EL (cell line): ENCODE measurements around the gene LILRB2.
A peak's percentile ranks its signal among the peaks of the same experiment; 100 is the strongest.
"Not testable (repeated sequence)": the region's sequence is repeated elsewhere in the genome, so short reads cannot be mapped to it uniquely, and the experiment has no call there.

Experiments used
- DNase-seq: peaks from one replicate; pipeline ENCODE4 v3.0.0-alpha.2; 2016

The LILRB2 gene

GRCh38 chr19:54302257-54302656, 21.3 kb upstream of the LILRB2 start:
- DNase-seq: no peak

DNA sequence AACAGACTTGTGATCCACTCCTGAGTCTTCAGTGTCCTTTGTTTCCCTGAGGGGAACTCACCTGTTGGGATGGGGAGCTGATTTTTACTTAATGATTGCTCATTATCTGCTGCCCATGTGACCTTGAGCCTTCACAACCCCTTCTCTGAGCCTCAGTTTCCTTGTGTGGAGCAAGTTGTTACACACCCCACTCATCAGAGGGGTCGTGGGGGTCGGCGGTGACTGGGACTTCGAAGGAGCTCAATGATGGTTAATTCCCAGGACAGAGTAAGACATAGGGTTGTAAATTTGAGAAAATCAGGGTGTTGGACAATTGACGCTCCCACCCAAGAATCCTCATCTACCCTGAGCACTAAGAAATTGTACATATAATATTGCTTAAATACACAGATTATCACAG, 18.6 kb upstream of the LILRB2 start:
- no peak for DNase-seq

- DNase-seq: no peak
Measured at GRCh38 chr19:54299126-54299498, 18.2 kb upstream of the LILRB2 start.

DNA sequence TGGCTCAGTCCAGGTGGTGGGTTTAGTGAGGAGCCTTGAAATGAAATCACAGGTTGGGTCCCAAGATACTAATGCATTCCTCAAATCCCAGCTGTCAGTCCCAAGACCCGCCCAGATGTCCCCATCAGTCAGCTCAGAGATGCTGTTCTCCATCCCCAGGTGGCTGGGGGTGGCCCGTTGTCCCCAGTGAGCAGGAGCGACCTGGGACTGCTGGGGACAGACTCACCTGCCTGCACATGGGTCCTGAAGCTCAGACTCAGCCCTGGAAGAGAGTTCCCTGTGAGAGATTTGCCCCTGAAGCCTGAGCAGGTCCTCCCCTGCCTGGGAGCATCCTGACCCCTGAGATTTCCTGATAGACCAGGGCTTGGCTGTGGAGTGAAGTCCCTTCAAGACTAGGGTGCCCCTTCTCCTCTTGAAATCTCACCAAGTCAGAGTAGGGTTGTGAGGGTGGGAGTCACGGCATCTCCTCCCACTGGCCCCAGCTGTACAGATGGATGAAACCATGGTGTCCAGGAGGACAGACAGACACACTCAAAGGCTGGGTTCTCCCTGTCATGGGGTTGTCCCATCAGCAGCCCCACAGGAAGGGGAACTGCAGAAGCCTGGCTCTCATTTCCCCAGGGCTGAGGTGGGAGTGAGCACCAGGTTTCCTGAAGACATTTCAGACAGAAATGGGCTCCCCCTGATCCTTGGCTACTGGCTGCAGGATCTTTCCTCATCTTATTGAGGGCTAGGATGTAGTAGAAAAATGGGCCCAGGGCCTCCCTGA, 17.6 kb upstream of the LILRB2 start:
- DNase-seq: no peak

- no peak for DNase-seq
Measured at GRCh38 chr19:54297759-54298305, 16.9 kb upstream of the LILRB2 start.

GRCh38 chr19:54294539-54294938, 13.6 kb upstream of the LILRB2 start:
- DNase-seq: no peak

DNA sequence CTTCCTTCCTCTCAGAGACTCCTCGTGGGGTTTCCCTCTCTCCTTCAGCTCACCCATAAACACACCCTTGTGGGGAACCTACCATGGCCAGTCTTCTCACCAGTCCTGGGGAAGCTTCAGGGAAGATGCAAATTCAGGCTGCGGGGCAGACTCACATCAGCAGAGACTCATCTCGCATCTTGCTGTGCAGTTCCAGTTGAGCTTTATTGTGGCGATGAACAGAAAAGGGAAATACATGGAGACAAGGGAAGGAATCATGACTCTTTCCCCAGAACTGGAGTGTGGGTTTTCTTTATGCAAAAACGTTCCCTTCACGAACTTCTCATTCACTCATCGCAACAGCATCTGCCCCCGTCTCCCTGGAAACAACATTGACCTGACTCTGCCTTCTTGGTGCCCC, 8.2 kb upstream of the LILRB2 start:
- not testable (repeated sequence) for DNase-seq

DNA sequence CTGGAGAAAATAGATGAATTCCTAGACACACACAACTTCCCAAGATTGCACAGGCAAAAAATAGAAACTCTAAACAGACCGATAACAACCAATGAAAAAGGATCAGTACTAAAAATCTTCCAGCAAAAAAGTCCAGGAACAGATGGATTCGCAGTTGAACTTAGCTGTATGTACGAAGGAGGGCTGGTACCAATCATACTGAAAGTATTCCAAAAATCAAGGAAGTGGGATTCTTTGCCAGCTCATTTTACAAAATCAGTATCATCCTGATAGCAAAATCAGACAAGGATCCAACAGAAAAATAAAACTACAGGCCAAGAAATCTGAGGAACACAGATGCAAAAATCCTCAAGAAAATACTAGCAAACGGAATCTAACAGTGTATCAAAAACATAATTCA, 6.5 kb upstream of the LILRB2 start:
- peak; percentile 77 for DNase-seq

- DNase-seq: not testable (repeated sequence)
Measured at GRCh38 chr19:54286283-54286682, 5.4 kb upstream of the LILRB2 start.

GRCh38 chr19:54285427-54286056, 4.6 kb upstream of the LILRB2 start:
- not testable (repeated sequence) for DNase-seq

DNA sequence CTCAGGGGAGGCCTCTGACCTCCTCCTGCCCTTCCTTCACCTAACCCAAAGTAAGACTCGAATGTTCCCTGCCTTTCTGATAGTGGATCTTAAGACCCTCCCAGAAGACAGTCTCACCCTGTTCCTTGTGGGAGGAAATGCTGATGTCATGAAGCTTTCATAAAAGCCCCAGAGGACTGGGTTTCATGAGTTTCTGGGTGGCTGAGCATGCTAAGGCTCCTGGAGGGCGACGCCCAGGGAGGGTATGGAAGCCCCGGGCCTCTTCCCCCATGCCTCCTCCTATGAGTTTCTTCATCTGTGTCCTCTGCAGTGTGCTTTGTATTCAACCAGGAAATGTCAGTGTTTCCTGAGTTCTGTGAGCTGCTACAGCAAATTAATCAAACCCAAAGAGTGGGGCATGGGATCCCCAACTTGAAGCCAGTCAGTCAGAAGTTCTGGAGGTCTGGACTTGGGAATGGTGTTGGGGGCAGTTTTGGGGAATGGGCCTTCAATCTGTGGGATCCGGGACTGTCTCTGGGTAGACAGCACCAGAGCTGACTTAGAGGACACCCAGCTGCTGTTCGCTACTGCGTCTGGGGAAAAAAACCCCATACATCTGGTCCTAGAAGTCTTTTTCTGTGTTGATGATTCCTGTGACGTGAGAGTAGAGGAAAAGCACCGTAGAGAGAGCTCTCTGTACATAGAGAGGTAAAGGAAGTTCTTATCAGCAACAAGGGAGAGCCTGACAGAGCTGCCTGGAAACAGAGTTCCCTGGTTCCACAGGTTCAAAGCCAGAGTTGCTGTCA, 2.0 kb upstream of the LILRB2 start:
- DNase-seq: no peak

DNA sequence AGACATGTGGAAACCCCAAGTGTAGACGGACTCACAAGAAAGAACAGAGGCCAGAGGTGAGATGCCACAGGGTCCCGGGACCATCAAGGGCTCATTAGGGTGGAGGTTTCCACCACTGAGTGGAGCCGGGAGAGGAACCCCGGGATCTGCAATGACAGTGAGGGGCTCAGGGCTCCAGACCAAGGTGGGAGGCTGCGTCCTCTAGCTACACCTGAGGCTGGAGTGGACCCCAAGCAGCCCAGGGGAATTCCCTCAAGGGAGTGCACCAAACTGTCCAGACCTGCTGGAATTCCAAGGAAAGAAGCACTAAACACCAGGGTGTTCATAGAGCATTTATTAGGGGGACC, 792 bp upstream of the LILRB2 start:
- not testable (repeated sequence) for DNase-seq

- not testable (repeated sequence) for DNase-seq
Measured at GRCh38 chr19:54280441-54280840, 469 bp downstream of the LILRB2 start.

DNA sequence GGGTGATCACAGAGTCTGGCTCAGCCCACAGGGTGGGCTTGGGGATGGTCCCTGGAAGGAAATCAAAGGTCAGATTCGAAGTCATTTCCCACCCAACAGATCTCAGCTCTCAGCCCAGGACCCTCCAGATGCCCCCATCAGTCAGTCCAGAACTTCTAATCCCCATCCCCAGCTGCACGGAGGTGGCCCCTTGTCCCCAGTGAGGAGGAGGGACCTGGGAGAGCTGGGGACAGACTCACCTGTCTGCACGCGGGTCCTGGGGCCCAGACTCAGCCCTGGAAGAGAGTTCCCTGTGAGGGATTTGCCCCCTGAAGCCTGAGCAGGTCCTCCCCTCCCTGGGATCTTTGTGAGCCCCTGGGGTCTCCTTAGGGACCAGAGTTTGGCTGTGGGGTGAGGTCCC, 885 bp downstream of the LILRB2 start:
- DNase-seq: not testable (repeated sequence)

- DNase-seq: no peak
Measured at GRCh38 chr19:54279406-54279962, 1.4 kb downstream of the LILRB2 start.

DNA sequence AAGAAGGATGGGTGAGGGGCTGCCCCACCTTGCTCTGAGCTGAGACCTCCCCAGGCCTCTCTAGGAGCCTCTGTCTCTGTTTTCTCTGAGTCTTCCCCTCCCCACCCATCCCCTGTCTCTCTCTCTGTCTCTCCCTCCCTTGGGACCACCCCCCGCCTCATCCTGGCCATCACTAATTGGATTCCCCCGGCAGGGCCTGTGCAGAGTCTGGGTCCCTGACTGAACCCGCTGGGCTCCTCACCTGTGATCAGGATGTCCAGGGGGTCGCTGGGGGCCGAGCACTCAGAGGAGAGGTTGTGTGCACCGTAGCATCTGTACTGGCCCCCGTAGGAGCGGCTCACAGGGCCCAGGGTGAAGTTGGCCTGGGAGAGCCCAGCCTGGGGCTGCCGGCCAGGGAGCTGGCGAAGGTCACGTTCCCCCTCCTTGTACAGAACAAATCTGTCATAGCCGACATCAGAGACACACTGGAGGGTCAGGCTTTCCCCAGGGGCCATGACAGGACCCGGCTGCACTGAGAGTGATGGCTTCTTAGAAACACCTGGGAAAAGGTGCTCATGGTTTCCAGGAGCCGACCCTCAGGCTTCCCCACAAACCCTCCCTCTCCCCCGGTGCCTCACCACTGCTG, 2.2 kb downstream of the LILRB2 start:
- DNase-seq: not testable (repeated sequence)

- not testable (repeated sequence) for DNase-seq
Measured at GRCh38 chr19:54278056-54278455, 2.9 kb downstream of the LILRB2 start.

DNA sequence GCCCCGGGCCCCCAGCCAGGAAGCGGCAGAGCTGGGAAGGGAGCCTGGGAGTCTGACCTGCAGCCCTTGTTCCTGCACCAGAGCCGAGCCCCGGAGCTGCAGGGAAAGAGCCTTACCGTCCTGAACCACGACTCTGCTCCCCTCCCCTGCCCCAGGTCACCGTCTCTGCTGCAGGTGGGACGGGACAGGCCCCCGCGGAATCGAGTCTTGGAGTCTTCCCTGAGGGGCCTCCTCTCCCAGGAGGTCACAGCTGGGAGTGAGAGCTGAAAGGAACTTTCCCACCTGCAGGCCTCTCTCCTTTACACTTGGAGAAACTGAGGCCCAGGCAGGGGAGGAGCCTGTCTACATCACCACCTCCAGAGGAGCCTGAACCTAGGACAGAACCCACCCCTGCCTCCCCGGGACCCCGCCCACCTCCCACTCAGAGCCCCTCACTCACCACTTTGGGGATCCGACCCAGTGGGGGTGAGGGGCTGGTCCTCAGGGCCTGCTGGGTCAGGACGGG, 3.7 kb downstream of the LILRB2 start:
- not testable (repeated sequence) for DNase-seq

DNA sequence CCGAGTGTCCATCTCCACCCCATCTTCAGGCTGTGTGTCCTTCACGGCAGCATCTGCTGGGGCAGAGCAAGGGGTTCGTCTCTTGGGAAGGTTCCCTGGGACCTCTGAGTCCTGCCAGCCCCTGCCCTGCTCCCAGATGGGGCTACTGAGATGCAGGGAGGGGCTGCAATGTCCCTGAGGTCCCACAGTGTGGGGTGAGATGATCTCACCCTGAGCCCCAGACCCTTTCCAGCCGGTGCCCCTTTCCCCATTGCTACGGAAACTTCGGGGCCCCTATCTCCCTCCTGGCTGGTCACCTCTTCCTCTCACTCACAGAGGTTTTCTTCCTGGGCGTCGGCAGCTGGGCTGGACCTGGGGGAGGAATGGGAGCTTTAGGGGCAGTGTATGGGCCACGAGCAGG, 5.0 kb downstream of the LILRB2 start:
- DNase-seq: no peak

DNA sequence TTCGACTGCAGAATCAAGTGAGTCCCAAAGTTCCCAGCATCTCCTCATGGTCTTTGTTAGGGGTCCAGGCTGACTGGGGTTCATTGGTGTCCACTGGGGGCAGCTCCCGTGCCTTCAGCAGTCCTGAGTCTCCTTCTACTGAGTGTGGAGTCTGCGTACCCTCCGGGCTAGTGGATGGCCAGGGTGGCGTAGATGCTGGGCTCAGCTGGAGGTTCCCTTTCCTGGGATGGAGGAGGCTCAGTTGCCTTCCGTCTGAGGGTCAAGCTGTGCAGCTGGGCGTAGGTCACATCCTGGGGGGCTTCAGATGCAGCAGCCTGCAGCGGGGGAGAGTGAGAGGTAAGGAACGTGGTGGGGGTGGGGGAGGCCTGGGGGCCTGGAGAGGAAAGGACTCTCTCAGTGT, 6.4 kb downstream of the LILRB2 start:
- not testable (repeated sequence) for DNase-seq

DNA sequence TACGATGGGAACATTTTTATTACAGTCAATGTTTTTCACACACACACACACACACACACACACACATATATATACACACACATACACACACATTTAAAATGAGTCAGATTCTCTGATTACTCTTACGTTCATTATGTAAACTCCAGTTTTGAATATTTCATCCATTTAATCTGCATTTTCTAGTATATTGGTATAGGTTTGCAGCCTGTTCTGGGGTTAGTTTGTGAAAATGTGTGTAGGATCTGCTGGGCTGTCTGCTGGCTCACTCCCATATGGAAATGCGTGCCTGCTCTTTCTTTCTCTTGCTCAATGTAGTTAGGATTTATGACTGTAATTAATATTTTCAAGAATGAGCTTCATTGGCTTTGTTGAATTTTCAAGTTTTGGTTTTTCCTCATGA, 7.1 kb downstream of the LILRB2 start:
- DNase-seq: no peak

DNA sequence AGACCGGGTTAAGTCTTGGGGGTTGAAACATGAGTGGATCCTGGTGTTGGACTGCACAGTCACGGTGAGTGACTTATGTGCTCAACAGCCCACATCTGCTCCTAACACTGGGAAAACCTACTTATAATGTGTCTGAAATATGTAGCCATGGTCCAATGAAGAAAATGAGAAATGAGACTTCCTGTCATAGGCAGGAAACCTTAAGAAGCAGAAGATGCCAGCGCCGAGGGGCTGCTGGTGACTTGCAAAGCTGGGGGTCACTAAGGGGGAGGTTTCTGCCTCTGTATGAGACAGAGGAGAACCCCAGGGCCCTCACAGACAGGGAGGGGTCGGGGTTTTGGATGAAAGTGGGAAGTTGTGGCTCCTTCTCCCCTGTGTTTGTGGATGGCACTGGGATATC, 8.7 kb downstream of the LILRB2 start:
- not testable (repeated sequence) for DNase-seq

- not testable (repeated sequence) for DNase-seq
Measured at GRCh38 chr19:54271587-54271986, 9.3 kb downstream of the LILRB2 start.
